ENCODE measurements around the gene PCGF1. TPM values are rescaled to one million over a fixed set of nuclear protein-coding genes. Genes with fewer than 3 reads are reported as not detected.
A peak's percentile ranks its signal among the peaks of the same experiment; 100 is the strongest.

PCGF1 gene
- total and polyA plus RNA-seq, 2 of the 13 experiments (the other 11 are each of a cell fraction or from before 2014, with no cell fraction given): 20.4 to 22.6 TPM

DNA sequence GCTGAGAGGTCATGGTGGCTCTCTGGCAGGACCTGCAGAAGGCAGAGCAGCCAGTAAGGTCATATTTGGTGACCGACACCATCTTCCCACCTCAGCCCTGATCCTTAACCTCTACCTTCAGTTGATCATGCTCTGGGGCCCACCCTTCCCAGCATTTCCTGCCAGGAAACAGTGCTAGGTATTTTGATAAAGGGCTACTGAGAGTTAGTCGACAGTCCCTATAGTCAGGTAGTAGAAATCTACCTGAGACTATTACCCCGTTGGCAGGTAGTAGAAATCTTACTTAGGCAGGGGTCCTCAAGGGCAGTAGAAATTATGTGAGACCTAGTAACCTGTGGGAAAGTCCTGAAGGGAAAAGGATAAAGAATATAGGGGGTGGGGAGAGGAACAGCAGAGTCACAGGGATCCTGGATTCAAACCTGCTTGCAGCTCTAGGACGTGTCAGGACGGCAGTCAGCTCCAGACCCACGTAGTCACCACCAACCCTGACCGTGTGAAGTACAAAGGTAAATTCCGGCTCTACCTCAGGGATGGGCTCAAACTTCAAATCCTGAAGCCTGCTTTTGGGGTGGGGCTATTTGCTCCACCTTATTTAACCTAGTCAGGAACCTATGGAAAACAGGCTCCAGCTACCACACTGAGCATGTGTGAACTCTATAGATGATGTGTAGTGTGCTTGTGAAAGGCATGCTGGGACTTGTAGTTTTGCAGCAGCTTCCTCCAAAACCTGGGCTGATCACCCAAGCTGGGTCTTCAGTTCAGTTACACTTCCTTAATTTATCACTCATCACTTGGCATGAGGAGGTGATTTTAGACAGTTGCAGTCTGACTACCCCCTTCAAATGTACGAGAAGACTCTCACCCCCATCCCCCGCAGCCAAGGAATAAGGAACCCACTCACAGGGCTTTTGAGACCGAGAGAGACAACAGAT is 18.5 kb upstream of the PCGF1 start, which contains the start of gene DQX1 (continued):
- TF ChIP-seq ETV6 (CRISPR knock-in tag; conservative IDR thresholded peaks at IDR 0.05) (peak; percentile 44; the same call in 1 of the 2 replicates), ZBTB1 (CRISPR knock-in tag; IDR thresholded peaks at IDR 0.05; ENCODE audit: borderline replicate concordance) (no peak), RELA (CRISPR knock-in tag; IDR thresholded peaks at IDR 0.05) (no peak), SIN3A (IDR thresholded peaks at IDR 0.05; ENCODE audit: borderline replicate concordance, low read depth, low read length) (peak; percentile 93), ZSCAN21 (CRISPR knock-in tag; IDR thresholded peaks at IDR 0.05; ENCODE audit: borderline replicate concordance) (no peak), AGO2 (optimal IDR thresholded peaks at IDR 0.05; ENCODE audit: low read depth, low read length) (peak; percentile 40), RAD51 (IDR thresholded peaks at IDR 0.05; ENCODE audit: borderline replicate concordance) (no peak), TAF15 (IDR thresholded peaks at IDR 0.05; ENCODE audit: low read depth, low read length, poor library complexity, severe bottlenecking) (no peak), ZNF616 (CRISPR knock-in tag; IDR thresholded peaks at IDR 0.05; ENCODE audit: low read depth) (no peak)
- TF ChIP-seq, protein P1, sequence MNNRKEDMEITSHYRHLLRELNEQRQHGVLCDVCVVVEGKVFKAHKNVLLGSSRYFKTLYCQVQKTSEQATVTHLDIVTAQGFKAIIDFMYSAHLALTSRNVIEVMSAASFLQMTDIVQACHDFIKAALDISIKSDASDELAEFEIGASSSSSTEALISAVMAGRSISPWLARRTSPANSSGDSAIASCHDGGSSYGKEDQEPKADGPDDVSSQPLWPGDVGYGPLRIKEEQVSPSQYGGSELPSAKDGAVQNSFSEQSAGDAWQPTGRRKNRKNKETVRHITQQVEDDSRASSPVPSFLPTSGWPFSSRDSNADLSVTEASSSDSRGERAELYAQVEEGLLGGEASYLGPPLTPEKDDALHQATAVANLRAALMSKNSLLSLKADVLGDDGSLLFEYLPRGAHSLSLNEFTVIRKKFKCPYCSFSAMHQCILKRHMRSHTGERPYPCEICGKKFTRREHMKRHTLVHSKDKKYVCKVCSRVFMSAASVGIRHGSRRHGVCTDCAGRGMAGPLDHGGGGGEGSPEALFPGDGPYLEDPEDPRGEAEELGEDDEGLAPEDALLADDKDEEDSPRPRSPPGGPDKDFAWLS (CRISPR knock-in tag; IDR thresholded peaks at IDR 0.05; ENCODE audit: borderline replicate concordance): no peak
- TF ChIP-seq, protein P2, sequence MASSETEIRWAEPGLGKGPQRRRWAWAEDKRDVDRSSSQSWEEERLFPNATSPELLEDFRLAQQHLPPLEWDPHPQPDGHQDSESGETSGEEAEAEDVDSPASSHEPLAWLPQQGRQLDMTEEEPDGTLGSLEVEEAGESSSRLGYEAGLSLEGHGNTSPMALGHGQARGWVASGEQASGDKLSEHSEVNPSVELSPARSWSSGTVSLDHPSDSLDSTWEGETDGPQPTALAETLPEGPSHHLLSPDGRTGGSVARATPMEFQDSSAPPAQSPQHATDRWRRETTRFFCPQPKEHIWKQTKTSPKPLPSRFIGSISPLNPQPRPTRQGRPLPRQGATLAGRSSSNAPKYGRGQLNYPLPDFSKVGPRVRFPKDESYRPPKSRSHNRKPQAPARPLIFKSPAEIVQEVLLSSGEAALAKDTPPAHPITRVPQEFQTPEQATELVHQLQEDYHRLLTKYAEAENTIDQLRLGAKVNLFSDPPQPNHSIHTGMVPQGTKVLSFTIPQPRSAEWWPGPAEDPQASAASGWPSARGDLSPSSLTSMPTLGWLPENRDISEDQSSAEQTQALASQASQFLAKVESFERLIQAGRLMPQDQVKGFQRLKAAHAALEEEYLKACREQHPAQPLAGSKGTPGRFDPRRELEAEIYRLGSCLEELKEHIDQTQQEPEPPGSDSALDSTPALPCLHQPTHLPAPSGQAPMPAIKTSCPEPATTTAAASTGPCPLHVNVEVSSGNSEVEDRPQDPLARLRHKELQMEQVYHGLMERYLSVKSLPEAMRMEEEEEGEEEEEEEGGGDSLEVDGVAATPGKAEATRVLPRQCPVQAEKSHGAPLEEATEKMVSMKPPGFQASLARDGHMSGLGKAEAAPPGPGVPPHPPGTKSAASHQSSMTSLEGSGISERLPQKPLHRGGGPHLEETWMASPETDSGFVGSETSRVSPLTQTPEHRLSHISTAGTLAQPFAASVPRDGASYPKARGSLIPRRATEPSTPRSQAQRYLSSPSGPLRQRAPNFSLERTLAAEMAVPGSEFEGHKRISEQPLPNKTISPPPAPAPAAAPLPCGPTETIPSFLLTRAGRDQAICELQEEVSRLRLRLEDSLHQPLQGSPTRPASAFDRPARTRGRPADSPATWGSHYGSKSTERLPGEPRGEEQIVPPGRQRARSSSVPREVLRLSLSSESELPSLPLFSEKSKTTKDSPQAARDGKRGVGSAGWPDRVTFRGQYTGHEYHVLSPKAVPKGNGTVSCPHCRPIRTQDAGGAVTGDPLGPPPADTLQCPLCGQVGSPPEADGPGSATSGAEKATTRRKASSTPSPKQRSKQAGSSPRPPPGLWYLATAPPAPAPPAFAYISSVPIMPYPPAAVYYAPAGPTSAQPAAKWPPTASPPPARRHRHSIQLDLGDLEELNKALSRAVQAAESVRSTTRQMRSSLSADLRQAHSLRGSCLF (CRISPR knock-in tag; IDR thresholded peaks at IDR 0.05; ENCODE audit: borderline replicate concordance): no peak
- TF ChIP-seq, protein P3, sequence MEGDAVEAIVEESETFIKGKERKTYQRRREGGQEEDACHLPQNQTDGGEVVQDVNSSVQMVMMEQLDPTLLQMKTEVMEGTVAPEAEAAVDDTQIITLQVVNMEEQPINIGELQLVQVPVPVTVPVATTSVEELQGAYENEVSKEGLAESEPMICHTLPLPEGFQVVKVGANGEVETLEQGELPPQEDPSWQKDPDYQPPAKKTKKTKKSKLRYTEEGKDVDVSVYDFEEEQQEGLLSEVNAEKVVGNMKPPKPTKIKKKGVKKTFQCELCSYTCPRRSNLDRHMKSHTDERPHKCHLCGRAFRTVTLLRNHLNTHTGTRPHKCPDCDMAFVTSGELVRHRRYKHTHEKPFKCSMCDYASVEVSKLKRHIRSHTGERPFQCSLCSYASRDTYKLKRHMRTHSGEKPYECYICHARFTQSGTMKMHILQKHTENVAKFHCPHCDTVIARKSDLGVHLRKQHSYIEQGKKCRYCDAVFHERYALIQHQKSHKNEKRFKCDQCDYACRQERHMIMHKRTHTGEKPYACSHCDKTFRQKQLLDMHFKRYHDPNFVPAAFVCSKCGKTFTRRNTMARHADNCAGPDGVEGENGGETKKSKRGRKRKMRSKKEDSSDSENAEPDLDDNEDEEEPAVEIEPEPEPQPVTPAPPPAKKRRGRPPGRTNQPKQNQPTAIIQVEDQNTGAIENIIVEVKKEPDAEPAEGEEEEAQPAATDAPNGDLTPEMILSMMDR (CRISPR knock-in tag; IDR thresholded peaks at IDR 0.05): no peak
- TF ChIP-seq, protein P4, sequence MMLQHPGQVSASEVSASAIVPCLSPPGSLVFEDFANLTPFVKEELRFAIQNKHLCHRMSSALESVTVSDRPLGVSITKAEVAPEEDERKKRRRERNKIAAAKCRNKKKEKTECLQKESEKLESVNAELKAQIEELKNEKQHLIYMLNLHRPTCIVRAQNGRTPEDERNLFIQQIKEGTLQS (CRISPR knock-in tag; IDR thresholded peaks at IDR 0.05): no peak
- TF ChIP-seq, protein P5, sequence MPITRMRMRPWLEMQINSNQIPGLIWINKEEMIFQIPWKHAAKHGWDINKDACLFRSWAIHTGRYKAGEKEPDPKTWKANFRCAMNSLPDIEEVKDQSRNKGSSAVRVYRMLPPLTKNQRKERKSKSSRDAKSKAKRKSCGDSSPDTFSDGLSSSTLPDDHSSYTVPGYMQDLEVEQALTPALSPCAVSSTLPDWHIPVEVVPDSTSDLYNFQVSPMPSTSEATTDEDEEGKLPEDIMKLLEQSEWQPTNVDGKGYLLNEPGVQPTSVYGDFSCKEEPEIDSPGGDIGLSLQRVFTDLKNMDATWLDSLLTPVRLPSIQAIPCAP (CRISPR knock-in tag; IDR thresholded peaks at IDR 0.05; ENCODE audit: low read depth): no peak
- TF ChIP-seq, protein P6, sequence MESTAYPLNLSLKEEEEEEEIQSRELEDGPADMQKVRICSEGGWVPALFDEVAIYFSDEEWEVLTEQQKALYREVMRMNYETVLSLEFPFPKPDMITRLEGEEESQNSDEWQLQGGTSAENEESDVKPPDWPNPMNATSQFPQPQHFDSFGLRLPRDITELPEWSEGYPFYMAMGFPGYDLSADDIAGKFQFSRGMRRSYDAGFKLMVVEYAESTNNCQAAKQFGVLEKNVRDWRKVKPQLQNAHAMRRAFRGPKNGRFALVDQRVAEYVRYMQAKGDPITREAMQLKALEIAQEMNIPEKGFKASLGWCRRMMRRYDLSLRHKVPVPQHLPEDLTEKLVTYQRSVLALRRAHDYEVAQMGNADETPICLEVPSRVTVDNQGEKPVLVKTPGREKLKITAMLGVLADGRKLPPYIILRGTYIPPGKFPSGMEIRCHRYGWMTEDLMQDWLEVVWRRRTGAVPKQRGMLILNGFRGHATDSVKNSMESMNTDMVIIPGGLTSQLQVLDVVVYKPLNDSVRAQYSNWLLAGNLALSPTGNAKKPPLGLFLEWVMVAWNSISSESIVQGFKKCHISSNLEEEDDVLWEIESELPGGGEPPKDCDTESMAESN (CRISPR knock-in tag; conservative IDR thresholded peaks at IDR 0.05): 0 out of 2 replicates have a peak, but pooled peaks have one; percentile 33
